ENCODE results near the gene WDFY2. TPM values are rescaled to one million over a fixed set of nuclear protein-coding genes. Genes with fewer than 3 reads are reported as not detected.

Gene WDFY2
- total and polyA plus RNA-seq, 4 donors = 3.4 to 10.5 (median 5.8) TPM

- WGBS = 96% methylated on average over 2 of the region's 2 CpGs
- DNase-seq (ENCODE audit: low spot score) = no peak
- no peak overlapping the region for H3K4me3 ChIP-seq (ENCODE audit: low read depth in 1 of 3, low read length in 3 of 3)
- H3K36me3 ChIP-seq (ENCODE audit: control insufficient read depth in 4 of 4, insufficient read depth in 3 of 4, low read depth in 1 of 4, low read length in 3 of 4) = peaks cover 0 to 2% (median 0%) of the 10 kb centered on the region in 4 donors
- H3K9me3 ChIP-seq (ENCODE audit: control insufficient read depth in 4 of 4, low read length in 3 of 4) = no peaks in the 10 kb centered on the region
- H3K27ac ChIP-seq (ENCODE audit: low read depth in 1 of 2, low read length in 2 of 2) = no peak overlapping the region
- TF ChIP-seq FOXA1 (IDR thresholded peaks at IDR 0.05) (no peak), HNF4A (conservative IDR thresholded peaks at IDR 0.05) (no peak), JUND (IDR thresholded peaks at IDR 0.05) (no peak), TAF1 (conservative IDR thresholded peaks at IDR 0.05) (no peak), NR2F2 (IDR thresholded peaks at IDR 0.05) (no peak), RAD21 (IDR thresholded peaks at IDR 0.05) (no peak), HNF4G (IDR thresholded peaks at IDR 0.05) (no peak), RXRA (IDR thresholded peaks at IDR 0.05) (no peak), ATF3 (IDR thresholded peaks at IDR 0.05) (no peak), YY1 (IDR thresholded peaks at IDR 0.05) (no peak)
- TF ChIP-seq, protein P1, sequence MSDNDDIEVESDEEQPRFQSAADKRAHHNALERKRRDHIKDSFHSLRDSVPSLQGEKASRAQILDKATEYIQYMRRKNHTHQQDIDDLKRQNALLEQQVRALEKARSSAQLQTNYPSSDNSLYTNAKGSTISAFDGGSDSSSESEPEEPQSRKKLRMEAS (IDR thresholded peaks at IDR 0.05) = no peak
- TF ChIP-seq, protein P2, sequence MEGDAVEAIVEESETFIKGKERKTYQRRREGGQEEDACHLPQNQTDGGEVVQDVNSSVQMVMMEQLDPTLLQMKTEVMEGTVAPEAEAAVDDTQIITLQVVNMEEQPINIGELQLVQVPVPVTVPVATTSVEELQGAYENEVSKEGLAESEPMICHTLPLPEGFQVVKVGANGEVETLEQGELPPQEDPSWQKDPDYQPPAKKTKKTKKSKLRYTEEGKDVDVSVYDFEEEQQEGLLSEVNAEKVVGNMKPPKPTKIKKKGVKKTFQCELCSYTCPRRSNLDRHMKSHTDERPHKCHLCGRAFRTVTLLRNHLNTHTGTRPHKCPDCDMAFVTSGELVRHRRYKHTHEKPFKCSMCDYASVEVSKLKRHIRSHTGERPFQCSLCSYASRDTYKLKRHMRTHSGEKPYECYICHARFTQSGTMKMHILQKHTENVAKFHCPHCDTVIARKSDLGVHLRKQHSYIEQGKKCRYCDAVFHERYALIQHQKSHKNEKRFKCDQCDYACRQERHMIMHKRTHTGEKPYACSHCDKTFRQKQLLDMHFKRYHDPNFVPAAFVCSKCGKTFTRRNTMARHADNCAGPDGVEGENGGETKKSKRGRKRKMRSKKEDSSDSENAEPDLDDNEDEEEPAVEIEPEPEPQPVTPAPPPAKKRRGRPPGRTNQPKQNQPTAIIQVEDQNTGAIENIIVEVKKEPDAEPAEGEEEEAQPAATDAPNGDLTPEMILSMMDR (IDR thresholded peaks at IDR 0.05; ENCODE audit: low read depth, low read length, missing input control) = no peak
- TF ChIP-seq, protein P3, sequence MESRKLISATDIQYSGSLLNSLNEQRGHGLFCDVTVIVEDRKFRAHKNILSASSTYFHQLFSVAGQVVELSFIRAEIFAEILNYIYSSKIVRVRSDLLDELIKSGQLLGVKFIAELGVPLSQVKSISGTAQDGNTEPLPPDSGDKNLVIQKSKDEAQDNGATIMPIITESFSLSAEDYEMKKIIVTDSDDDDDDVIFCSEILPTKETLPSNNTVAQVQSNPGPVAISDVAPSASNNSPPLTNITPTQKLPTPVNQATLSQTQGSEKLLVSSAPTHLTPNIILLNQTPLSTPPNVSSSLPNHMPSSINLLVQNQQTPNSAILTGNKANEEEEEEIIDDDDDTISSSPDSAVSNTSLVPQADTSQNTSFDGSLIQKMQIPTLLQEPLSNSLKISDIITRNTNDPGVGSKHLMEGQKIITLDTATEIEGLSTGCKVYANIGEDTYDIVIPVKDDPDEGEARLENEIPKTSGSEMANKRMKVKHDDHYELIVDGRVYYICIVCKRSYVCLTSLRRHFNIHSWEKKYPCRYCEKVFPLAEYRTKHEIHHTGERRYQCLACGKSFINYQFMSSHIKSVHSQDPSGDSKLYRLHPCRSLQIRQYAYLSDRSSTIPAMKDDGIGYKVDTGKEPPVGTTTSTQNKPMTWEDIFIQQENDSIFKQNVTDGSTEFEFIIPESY (IDR thresholded peaks at IDR 0.05) = no peak
- TF ChIP-seq, protein P4, sequence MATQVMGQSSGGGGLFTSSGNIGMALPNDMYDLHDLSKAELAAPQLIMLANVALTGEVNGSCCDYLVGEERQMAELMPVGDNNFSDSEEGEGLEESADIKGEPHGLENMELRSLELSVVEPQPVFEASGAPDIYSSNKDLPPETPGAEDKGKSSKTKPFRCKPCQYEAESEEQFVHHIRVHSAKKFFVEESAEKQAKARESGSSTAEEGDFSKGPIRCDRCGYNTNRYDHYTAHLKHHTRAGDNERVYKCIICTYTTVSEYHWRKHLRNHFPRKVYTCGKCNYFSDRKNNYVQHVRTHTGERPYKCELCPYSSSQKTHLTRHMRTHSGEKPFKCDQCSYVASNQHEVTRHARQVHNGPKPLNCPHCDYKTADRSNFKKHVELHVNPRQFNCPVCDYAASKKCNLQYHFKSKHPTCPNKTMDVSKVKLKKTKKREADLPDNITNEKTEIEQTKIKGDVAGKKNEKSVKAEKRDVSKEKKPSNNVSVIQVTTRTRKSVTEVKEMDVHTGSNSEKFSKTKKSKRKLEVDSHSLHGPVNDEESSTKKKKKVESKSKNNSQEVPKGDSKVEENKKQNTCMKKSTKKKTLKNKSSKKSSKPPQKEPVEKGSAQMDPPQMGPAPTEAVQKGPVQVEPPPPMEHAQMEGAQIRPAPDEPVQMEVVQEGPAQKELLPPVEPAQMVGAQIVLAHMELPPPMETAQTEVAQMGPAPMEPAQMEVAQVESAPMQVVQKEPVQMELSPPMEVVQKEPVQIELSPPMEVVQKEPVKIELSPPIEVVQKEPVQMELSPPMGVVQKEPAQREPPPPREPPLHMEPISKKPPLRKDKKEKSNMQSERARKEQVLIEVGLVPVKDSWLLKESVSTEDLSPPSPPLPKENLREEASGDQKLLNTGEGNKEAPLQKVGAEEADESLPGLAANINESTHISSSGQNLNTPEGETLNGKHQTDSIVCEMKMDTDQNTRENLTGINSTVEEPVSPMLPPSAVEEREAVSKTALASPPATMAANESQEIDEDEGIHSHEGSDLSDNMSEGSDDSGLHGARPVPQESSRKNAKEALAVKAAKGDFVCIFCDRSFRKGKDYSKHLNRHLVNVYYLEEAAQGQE (IDR thresholded peaks at IDR 0.05) = no peak
- H3K27me3 ChIP-seq (ENCODE audit: control insufficient read depth in 4 of 4, insufficient read depth in 4 of 4, low read length in 3 of 4) = no peaks in the 10 kb centered on the region
- no peak overlapping the region for H3K9ac ChIP-seq (ENCODE audit: low read depth in 1 of 2, low read length in 2 of 2)
- H3K4me1 ChIP-seq (ENCODE audit: control insufficient read depth in 4 of 4, insufficient read depth in 4 of 4, low read length in 3 of 4) = peaks cover 3 to 10% (median 8%) of the 10 kb centered on the region in 4 donors
Measured at GRCh38 chr13:51738226-51738905, 154.1 kb downstream of the WDFY2 start.
